Panc1 (cell line): ENCODE data around the gene PPP1R1B. TPM values are rescaled to one million over a fixed set of nuclear protein-coding genes. Genes with fewer than 3 reads are reported as not detected.

ENCODE experiments used
- ATAC-seq: fragments of 200-7000 bp; cut with Tn5 transposase; 2 replicates; pipeline ENCODE4 v1.9.1; 2020; ENCODE audit warnings: mild to moderate bottlenecking, moderate library complexity
- BruUV-seq: library from RNA; stranded (reverse); fragments of 400-500 nt; replicated peaks from 2 replicates; lab custom pipeline; 2021; lab: Mats Ljungman, UMichigan
- CTCF ChIA-PET: fragments of 300-600 bp; sonication (Branson Sonifier 250); formaldehyde crosslinking; loops from one replicate; lab custom pipeline; 2022; ENCODE audit warnings: antibody characterized with exemption; lab: Charles Lee
- POLR2A ChIA-PET: fragments of 300-600 bp; sonication (Branson Sonifier 250); formaldehyde crosslinking; loops from one replicate; lab custom pipeline; 2022; ENCODE audit warnings: antibody characterized with exemption; lab: Charles Lee
- DNase-seq: peaks from one replicate; pipeline ENCODE4 v3.0.0-alpha.2; 2010; ENCODE audit warnings: low read depth, low spot score
- H3K27ac ChIP-seq: 2 replicates; pipeline ENCODE4 v1.5.1; 2011; ENCODE audit warnings: mild to moderate bottlenecking, low read length, inconsistent platforms
- H3K27me3 ChIP-seq: fragments of 200-500 bp; sonication (Bioruptor generic); 2 replicates; pipeline ENCODE4 v1.6.0; 2014; ENCODE audit warnings: low read length, inconsistent platforms; ENCODE audit not compliant: control insufficient read depth, insufficient read depth
- H3K36me3 ChIP-seq: fragments of 200-500 bp; sonication (Bioruptor generic); 2 replicates; pipeline ENCODE4 v1.5.1; 2014; ENCODE audit warnings: inconsistent platforms, mild to moderate bottlenecking, low read length, moderate library complexity; ENCODE audit not compliant: control insufficient read depth, insufficient read depth
- H3K4me1 ChIP-seq: 2 replicates; pipeline ENCODE4 v1.5.1; 2011; ENCODE audit warnings: inconsistent platforms, mild to moderate bottlenecking, low read length, moderate library complexity; ENCODE audit not compliant: control insufficient read depth, insufficient read depth
- H3K4me3 ChIP-seq, 2 experiments: 2 replicates each; pipeline ENCODE4 v1.5.1; 2011 to 2012; ENCODE audit warnings: low read depth in 2 of 2, low read length in 2 of 2, mild to moderate bottlenecking in 2 of 2, inconsistent platforms in 1 of 2, moderate library complexity in 1 of 2
- H3K9me3 ChIP-seq: fragments of 200-500 bp; sonication (Bioruptor generic); 2 replicates; pipeline ENCODE4 v1.5.1; 2014; ENCODE audit warnings: low read depth, mild to moderate bottlenecking, inconsistent platforms, low read length, moderate library complexity; ENCODE audit not compliant: control insufficient read depth, insufficient read depth
- POLR2AphosphoS5 ChIP-seq: IDR thresholded peaks from 2 replicates; pipeline ENCODE4 v1.6.1; 2012; ENCODE audit warnings: mild to moderate bottlenecking, low read depth, low read length, moderate library complexity
- SIN3A ChIP-seq: IDR thresholded peaks from 2 replicates; pipeline ENCODE4 v1.6.1; 2012; ENCODE audit warnings: low read depth, mild to moderate bottlenecking, low read length, moderate library complexity, borderline replicate concordance; ENCODE audit not compliant: insufficient read depth
- TCF7L2 ChIP-seq: IDR thresholded peaks from 2 replicates; pipeline ENCODE4 v1.6.1; 2011; ENCODE audit warnings: mild to moderate bottlenecking, low read depth, low read length, inconsistent platforms
- in situ Hi-C: cut with HindIII; loops from 2 replicates; pipeline ENCODE4 v1.10.0; 2016; ENCODE audit warnings: low sequenced_read_pairs, low pct_unique_long_range_greater_than_20kb
- intact Hi-C: fragments of 100-400 bp; cut with micrococcal nuclease; formaldehyde crosslinking; loops from one replicate; pipeline ENCODE4 v1.10.0; 2022; ENCODE audit not compliant: unreplicated experiment
- total RNA-seq: library from RNA; stranded (reverse); gene quantifications from one replicate; pipeline ENCODE4 v1.2.1, GENCODE V29; 2021; ENCODE audit not compliant: unreplicated experiment
- TF ChIP-seq, protein P1 (sequence below): fragments of 450-650 bp; IDR thresholded peaks from 2 replicates; pipeline ENCODE4 v1.5.1; 2017; ENCODE audit warnings: mild to moderate bottlenecking
- TF ChIP-seq, protein P2 (sequence below), 2 experiments: IDR thresholded peaks; 2 replicates each; pipeline ENCODE4 v1.6.1; 2011 to 2012; ENCODE audit warnings: low read depth in 2 of 2, control low read depth in 1 of 2, low read length in 1 of 2, mild to moderate bottlenecking in 1 of 2, moderate library complexity in 1 of 2; ENCODE audit not compliant: insufficient read depth in 1 of 2

The PPP1R1B gene
- total RNA-seq, 1 experiment from 2014 or later, result 45.7 TPM

DNA sequence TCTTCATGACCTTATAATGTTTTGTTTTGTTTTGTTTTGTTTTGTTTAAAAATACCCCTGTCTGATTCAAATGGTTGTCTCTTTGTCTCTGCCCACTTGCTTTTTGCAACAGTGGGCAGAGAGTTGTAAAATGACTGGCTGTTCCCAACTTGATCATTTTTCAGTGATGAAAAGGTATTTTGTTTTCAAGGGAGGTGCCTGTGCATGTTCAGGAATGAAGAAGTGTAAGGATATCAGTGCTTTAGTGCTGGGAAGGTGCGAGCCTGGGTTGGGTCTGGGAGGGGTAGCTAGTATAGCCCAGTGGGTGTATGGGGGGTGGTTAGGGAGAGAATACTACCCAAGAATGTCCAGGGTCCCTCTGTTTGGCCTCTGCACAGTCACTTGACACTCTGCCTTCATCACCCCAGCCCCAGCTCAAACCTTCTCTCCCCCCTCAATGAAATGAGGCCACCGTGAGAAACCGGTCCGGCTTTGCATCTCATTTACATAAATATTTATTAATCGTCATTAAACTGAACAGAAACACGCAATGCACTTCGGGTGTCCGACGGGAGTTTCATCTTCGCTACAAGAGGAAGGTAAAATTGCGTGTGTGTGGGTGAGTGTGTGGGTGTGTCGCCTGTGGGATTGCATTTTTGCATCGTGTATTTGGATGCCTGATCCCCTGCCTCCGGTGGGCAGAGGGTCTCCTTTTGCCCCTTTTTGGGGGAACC lies 23.3 kb upstream of the PPP1R1B start:
- BruUV-seq, result no TSS peak
- in situ Hi-C loops, result no loop called here
- Histone ChIP-seq H3K4me1 (peaks cover 9% of the 10 kb centered on the region; the same call in 1 of the 2 replicates), H3K9me3 (no peaks in the 10 kb centered on the region), H3K27ac (no peak overlapping the region), H3K36me3 (no peaks in the 10 kb centered on the region), H3K4me3 (no peak overlapping the region), H3K27me3 (peaks cover 21% of the 10 kb centered on the region)
- ChIA-PET POLR2A (no interaction called here), CTCF (interaction anchor here (0.6 kb wide), 1 partner anchor 19 kb away, joined by 3 read pairs; no protein-coding TSS in a partner anchor)
- no peak for DNase-seq
- no peak for ATAC-seq
- intact Hi-C loops, result no loop called here
- TF ChIP-seq, protein P1, sequence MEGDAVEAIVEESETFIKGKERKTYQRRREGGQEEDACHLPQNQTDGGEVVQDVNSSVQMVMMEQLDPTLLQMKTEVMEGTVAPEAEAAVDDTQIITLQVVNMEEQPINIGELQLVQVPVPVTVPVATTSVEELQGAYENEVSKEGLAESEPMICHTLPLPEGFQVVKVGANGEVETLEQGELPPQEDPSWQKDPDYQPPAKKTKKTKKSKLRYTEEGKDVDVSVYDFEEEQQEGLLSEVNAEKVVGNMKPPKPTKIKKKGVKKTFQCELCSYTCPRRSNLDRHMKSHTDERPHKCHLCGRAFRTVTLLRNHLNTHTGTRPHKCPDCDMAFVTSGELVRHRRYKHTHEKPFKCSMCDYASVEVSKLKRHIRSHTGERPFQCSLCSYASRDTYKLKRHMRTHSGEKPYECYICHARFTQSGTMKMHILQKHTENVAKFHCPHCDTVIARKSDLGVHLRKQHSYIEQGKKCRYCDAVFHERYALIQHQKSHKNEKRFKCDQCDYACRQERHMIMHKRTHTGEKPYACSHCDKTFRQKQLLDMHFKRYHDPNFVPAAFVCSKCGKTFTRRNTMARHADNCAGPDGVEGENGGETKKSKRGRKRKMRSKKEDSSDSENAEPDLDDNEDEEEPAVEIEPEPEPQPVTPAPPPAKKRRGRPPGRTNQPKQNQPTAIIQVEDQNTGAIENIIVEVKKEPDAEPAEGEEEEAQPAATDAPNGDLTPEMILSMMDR, result no peak
- TF ChIP-seq SIN3A (no peak), TCF7L2 (no peak), POLR2AphosphoS5 (no peak)
- TF ChIP-seq, protein P2, sequence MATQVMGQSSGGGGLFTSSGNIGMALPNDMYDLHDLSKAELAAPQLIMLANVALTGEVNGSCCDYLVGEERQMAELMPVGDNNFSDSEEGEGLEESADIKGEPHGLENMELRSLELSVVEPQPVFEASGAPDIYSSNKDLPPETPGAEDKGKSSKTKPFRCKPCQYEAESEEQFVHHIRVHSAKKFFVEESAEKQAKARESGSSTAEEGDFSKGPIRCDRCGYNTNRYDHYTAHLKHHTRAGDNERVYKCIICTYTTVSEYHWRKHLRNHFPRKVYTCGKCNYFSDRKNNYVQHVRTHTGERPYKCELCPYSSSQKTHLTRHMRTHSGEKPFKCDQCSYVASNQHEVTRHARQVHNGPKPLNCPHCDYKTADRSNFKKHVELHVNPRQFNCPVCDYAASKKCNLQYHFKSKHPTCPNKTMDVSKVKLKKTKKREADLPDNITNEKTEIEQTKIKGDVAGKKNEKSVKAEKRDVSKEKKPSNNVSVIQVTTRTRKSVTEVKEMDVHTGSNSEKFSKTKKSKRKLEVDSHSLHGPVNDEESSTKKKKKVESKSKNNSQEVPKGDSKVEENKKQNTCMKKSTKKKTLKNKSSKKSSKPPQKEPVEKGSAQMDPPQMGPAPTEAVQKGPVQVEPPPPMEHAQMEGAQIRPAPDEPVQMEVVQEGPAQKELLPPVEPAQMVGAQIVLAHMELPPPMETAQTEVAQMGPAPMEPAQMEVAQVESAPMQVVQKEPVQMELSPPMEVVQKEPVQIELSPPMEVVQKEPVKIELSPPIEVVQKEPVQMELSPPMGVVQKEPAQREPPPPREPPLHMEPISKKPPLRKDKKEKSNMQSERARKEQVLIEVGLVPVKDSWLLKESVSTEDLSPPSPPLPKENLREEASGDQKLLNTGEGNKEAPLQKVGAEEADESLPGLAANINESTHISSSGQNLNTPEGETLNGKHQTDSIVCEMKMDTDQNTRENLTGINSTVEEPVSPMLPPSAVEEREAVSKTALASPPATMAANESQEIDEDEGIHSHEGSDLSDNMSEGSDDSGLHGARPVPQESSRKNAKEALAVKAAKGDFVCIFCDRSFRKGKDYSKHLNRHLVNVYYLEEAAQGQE (IDR thresholded peaks at IDR 0.05; ENCODE audit: insufficient read depth in 1 of 2, low read depth in 2 of 2, low read length in 1 of 2), result no peak

DNA sequence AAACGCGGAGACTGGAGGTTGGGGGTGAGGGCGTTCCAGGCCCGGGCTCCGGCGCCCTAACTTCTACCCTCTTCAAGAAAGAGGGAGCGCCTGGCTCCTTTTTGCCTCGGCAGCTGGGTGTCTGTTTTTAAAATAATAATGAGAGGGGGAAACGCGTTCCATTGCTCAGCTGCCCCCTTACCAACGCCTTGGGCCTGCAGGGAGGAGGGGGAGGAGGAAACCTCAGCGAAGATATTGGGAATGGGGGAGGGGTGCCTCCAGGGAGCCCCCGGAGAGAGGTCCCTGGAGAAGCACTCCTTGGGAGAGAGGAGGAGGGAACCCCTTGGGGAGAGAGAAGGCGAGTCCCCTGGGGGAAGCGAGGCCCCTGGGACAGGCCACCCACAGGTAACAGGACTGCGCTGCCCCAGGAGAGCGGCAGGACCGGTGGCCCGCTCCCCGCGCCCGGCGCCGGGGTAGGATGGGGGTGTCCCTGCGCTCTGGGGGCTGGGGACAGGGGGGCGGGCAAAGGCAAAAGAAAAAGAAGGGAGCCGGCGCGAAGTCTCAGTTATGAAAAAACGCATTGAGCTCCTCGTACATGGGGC lies 21.8 kb upstream of the PPP1R1B start:
- no peaks in the 10 kb centered on the region for H3K9me3 ChIP-seq
- ChIA-PET POLR2A (no interaction called here), CTCF (no interaction called here)
- ATAC-seq, result no peak
- intact Hi-C loops, result no loop called here
- no peak overlapping the region for H3K4me3 ChIP-seq
- in situ Hi-C loops, result no loop called here
- no peak for DNase-seq
- TF ChIP-seq SIN3A (no peak), POLR2AphosphoS5 (no peak), TCF7L2 (no peak)
- TF ChIP-seq, protein P1, result no peak
- TF ChIP-seq, protein P2 (IDR thresholded peaks at IDR 0.05; ENCODE audit: insufficient read depth in 1 of 2, low read depth in 2 of 2, low read length in 1 of 2), result no peak
- H3K27me3 ChIP-seq, result peaks cover 18% of the 10 kb centered on the region
- no TSS peak for BruUV-seq
- no peaks in the 10 kb centered on the region for H3K4me1 ChIP-seq
- H3K36me3 ChIP-seq, result no peaks in the 10 kb centered on the region
- H3K27ac ChIP-seq, result no peak overlapping the region
